Measurements from ENCODE around the gene PTPRR.

- TF ChIP-seq CTCF (IDR thresholded peaks at IDR 0.05): no peak
- TF ChIP-seq POLR2A (IDR thresholded peaks at IDR 0.05): no peak
Observed at GRCh38 chr12:70741256-70741655, 179.3 kb downstream of the PTPRR start.

Measured in adrenal gland (tissue), 5 donors.